ENCODE data around the gene NFATC1. TPM values are rescaled to one million over a fixed set of nuclear protein-coding genes. Genes with fewer than 3 reads are reported as not detected.

NFATC1 gene
- total RNA-seq, 1 donor from 2014 or later, result 7.1 TPM

DNA sequence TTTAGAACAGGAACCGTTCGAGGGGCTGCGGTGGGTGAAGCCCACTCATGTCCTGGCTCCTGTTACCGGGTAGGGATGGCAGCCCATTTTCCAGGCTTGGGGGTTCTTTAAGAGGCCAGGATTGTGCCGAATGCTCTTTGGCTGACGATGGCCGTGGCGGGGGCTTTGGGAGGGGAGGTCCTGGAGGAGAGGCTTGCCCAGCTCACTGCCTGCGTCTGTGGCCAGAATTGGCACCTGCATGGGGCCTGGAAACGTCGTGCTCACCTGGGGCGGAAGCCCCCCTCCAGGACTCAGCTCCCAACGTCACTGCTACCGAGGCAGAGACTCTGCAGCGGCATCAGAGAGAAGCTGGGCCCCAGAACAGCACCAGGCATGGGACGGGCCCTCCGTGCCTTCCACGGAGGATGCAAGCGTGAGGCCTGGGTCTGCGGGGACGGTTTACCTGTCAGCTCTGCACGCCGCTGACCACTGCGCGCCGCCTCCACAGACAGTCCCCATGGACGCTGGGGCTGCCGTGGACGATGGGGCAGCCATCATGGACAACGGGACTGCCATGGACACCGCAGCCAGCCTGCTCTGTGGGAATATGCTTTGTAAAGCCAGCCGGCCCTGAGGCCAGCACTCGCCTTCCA, 82.9 kb downstream of the NFATC1 start:
- no peaks in the 10 kb centered on the region for H3K36me3 Mint-ChIP-seq (ENCODE audit: low read depth)
- no peak overlapping the region for H3K4me3 Mint-ChIP-seq (ENCODE audit: unreplicated experiment)
- TF ChIP-seq, protein P1, sequence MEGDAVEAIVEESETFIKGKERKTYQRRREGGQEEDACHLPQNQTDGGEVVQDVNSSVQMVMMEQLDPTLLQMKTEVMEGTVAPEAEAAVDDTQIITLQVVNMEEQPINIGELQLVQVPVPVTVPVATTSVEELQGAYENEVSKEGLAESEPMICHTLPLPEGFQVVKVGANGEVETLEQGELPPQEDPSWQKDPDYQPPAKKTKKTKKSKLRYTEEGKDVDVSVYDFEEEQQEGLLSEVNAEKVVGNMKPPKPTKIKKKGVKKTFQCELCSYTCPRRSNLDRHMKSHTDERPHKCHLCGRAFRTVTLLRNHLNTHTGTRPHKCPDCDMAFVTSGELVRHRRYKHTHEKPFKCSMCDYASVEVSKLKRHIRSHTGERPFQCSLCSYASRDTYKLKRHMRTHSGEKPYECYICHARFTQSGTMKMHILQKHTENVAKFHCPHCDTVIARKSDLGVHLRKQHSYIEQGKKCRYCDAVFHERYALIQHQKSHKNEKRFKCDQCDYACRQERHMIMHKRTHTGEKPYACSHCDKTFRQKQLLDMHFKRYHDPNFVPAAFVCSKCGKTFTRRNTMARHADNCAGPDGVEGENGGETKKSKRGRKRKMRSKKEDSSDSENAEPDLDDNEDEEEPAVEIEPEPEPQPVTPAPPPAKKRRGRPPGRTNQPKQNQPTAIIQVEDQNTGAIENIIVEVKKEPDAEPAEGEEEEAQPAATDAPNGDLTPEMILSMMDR (IDR thresholded peaks at IDR 0.05), result no peak
- no peaks in the 10 kb centered on the region for H3K9me3 Mint-ChIP-seq (ENCODE audit: low read depth)
- H3K27ac Mint-ChIP-seq (ENCODE audit: unreplicated experiment), result no peak overlapping the region
- peak; percentile 83 for DNase-seq (ENCODE audit: low spot score)
- H3K4me1 Mint-ChIP-seq (ENCODE audit: low read depth), result peaks cover 7% of the 10 kb centered on the region
- peaks cover 2% of the 10 kb centered on the region for H3K27me3 Mint-ChIP-seq (ENCODE audit: low read depth)

DNA sequence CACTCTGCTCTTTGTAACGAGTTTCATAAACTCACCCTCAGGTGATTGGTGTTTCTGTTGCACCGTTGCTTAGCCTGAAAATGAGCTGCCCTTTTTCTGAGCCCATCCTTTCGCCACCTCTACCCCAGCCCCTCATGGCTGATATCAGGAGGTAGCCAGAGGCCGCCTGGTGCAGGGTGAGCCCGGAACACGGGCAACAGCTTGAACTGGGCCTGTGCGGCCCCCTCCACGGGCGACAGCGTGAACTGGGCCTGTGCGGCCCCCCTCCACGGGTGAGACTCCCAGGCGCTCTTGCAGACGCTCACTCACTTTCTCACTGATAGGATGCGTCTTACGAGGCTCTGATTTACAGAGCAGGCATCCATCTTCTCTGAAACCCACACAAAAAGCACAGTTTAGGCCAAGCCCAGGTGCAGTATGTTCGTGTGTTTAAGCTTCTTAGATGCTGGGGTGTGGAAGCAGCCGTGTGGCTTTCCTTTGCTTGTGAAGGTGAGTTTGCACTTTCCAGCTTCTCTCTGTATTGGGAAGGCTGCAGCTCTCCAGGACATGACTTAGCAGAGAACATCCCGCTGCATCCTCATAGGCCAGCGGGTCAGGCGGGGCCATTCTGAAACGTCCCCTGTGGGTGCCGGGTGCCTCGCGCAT, 83.5 kb downstream of the NFATC1 start:
- Mint-ChIP-seq H3K27ac (ENCODE audit: unreplicated experiment) (no peak overlapping the region), H3K27me3 (ENCODE audit: low read depth) (peaks cover 2% of the 10 kb centered on the region), H3K9me3 (ENCODE audit: low read depth) (no peaks in the 10 kb centered on the region), H3K4me1 (ENCODE audit: low read depth) (peaks cover 8% of the 10 kb centered on the region), H3K4me3 (ENCODE audit: unreplicated experiment) (no peak overlapping the region), H3K36me3 (ENCODE audit: low read depth) (no peaks in the 10 kb centered on the region)
- TF ChIP-seq, protein P1 (IDR thresholded peaks at IDR 0.05), result no peak
- peak; percentile 79 for DNase-seq (ENCODE audit: low spot score)

DNA sequence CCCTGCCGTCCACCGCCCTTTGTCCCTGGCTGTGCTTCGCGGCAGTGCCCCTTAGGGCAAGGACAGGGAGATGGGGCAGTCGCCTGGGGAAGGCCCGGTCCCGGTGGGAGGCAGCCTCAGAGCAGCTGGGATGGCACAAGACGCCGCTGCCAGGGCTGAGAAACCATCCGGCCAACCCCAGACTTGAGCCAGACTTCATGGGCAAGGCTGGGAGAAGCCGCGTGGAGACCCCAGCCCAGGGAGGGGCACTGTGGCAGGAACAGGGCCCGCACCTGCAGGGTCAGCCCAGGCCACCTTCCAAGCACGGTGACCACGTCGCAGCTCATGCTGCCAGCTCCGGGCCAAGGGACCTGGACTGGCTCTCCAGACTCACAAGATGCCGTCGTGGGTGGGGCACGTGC, 84.0 kb downstream of the NFATC1 start:
- Mint-ChIP-seq H3K27me3 (ENCODE audit: low read depth) (peaks cover 2% of the 10 kb centered on the region), H3K9me3 (ENCODE audit: low read depth) (no peaks in the 10 kb centered on the region), H3K4me3 (ENCODE audit: unreplicated experiment) (no peak overlapping the region)

DNA sequence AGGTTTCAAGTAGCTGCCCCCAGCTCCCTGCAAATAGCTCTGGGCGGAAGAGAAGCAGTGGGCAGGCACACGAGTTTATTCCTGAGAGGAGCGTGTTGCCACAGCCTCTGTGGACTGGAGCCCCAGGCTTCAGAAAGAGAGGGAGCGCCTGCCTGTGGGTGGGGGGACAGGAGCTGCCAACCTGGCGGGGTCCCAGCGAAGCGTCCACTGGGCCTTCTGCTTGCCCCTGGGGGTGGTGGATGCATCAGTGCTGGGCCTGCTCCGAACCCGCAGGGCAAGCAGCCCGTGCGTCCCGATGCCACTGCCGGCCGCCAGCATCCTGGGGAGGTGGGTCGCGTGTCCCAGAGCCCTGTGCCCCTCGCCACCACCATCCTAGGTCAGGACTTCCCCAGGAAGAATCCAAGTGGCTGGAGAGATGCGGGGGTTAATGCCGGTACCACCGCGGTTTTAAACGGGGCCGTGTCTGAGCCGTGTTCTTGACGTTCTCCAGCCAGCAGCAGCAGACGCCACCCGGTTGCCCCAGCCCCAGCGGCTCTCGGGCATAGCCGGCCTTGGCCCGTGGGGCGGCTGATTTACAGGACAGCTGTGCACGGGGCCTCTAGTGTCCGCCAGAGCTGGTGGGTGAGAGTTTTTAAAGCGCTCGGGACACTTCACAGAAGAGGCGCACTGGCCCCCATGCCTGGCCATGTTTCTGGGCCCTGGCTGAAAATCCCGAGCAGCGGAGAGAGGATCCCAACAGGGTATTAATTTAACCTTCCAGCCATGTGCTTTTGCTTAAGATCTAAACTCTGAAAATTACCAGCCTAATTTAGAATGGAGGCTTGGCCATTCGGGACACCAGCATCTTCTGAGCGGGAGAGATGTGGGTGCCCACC, 84.7 kb downstream of the NFATC1 start:
- Mint-ChIP-seq H3K4me3 (ENCODE audit: unreplicated experiment) (no peak overlapping the region), H3K4me1 (ENCODE audit: low read depth) (peaks cover 19% of the 10 kb centered on the region), H3K9me3 (ENCODE audit: low read depth) (no peaks in the 10 kb centered on the region), H3K36me3 (ENCODE audit: low read depth) (no peaks in the 10 kb centered on the region), H3K27ac (ENCODE audit: unreplicated experiment) (no peak overlapping the region), H3K27me3 (ENCODE audit: low read depth) (peaks cover 2% of the 10 kb centered on the region)
- peak; percentile 88 for DNase-seq (ENCODE audit: low spot score)
- TF ChIP-seq, protein P1 (IDR thresholded peaks at IDR 0.05), result no peak

More for the DNA sequence above, 84.0 kb downstream of the NFATC1 start:
- TF ChIP-seq, protein P1 (IDR thresholded peaks at IDR 0.05), result no peak
- H3K27ac Mint-ChIP-seq (ENCODE audit: unreplicated experiment), result no peak overlapping the region
- H3K4me1 Mint-ChIP-seq (ENCODE audit: low read depth), result peaks cover 13% of the 10 kb centered on the region
- H3K36me3 Mint-ChIP-seq (ENCODE audit: low read depth), result no peaks in the 10 kb centered on the region
- peak; percentile 90 for DNase-seq (ENCODE audit: low spot score)

Data from chondrocyte (in vitro differentiated cells).